ENCODE results near the gene CLIP3.
"Not testable (repeated sequence)": the region's sequence is repeated elsewhere in the genome, so short reads cannot be mapped to it uniquely, and the experiment has no call there.

The CLIP3 gene

DNA sequence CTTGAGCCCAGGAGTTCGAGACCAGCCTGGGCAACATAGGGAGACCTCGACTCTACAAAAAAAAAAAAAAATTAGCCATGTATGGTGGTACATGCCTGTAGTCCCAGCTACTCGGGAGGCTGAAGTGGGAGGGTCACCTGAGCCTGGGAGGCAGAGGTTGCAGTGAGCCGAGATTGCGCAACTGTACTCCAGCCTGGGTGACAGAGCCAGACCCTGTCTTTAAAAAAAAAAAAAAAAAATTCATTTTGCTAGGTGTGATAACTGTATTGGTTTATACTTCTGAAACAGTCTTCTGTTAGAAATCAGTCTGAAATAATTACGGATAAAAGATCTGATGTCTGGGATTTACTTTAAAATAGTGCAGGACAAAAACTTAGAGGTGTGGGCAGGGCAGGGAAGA, 8.4 kb upstream of the CLIP3 start:
- H3K4me3 ChIP-seq (ENCODE audit: low read length); H3K27ac ChIP-seq (ENCODE audit: low read depth, low read length); H3K9ac ChIP-seq (ENCODE audit: low read length); H3K27me3 ChIP-seq (ENCODE audit: control insufficient read depth, insufficient read depth, low read length); H3K36me3 ChIP-seq (ENCODE audit: control insufficient read depth, insufficient read depth, low read length): not testable (repeated sequence)
- peaks cover 15% of the 10 kb centered on the region for H3K4me1 ChIP-seq (ENCODE audit: control insufficient read depth, insufficient read depth, low read length)

DNA sequence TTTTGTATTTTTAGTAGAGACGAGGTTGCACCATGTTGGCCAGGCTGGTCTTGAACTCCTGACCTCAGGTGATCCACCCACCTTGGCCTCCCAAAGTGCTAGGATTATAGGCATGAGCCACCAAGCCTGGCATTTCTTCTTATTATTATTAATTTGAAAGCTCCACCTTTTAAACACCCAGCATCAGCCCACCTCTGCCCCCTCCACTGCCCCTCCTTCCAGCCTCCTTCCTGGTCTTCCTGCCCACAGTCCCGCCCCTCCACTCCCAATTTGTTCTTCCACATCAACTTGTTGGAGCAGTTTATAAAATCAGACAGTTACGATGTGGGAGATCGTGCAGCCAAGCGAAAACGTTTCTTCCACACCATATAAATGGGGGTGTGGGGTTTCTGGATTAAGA, 7.8 kb upstream of the CLIP3 start:
- Histone ChIP-seq H3K27me3 (ENCODE audit: control insufficient read depth, insufficient read depth, low read length) (no peaks in the 10 kb centered on the region), H3K27ac (ENCODE audit: low read depth, low read length) (no peak overlapping the region), H3K36me3 (ENCODE audit: control insufficient read depth, insufficient read depth, low read length) (peaks cover 2% of the 10 kb centered on the region), H3K4me1 (ENCODE audit: control insufficient read depth, insufficient read depth, low read length) (peaks cover 15% of the 10 kb centered on the region), H3K4me3 (ENCODE audit: low read length) (no peak overlapping the region), H3K9ac (ENCODE audit: low read length) (no peak overlapping the region)

DNA sequence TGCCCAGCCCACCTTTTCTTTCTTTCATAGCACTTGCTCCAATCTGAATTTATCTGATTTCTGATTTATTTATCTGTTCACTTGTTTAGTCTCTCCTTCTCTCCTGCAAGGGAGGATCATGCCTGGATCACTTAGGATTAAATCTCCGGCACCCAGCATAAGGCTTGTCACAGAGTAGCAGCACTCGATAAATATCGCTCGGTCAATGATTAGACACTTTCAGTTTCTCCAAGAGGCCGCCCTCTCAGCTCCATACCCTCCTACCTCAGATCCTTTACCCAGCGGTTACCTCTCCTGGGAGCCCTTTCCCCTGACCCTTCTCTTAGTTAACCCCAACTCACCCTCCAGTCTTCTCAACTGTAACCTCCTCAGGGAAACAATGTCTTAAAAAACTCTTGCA, 1.4 kb downstream of the CLIP3 start:
- H3K4me1 ChIP-seq (ENCODE audit: control insufficient read depth, insufficient read depth, low read length), result peaks cover 2% of the 10 kb centered on the region
- H3K36me3 ChIP-seq (ENCODE audit: control insufficient read depth, insufficient read depth, low read length), result peaks cover 2% of the 10 kb centered on the region
- no peak overlapping the region for H3K4me3 ChIP-seq (ENCODE audit: low read length)
- H3K9ac ChIP-seq (ENCODE audit: low read length), result no peak overlapping the region
- no peak overlapping the region for H3K27ac ChIP-seq (ENCODE audit: low read depth, low read length)
- no peaks in the 10 kb centered on the region for H3K27me3 ChIP-seq (ENCODE audit: control insufficient read depth, insufficient read depth, low read length)

DNA sequence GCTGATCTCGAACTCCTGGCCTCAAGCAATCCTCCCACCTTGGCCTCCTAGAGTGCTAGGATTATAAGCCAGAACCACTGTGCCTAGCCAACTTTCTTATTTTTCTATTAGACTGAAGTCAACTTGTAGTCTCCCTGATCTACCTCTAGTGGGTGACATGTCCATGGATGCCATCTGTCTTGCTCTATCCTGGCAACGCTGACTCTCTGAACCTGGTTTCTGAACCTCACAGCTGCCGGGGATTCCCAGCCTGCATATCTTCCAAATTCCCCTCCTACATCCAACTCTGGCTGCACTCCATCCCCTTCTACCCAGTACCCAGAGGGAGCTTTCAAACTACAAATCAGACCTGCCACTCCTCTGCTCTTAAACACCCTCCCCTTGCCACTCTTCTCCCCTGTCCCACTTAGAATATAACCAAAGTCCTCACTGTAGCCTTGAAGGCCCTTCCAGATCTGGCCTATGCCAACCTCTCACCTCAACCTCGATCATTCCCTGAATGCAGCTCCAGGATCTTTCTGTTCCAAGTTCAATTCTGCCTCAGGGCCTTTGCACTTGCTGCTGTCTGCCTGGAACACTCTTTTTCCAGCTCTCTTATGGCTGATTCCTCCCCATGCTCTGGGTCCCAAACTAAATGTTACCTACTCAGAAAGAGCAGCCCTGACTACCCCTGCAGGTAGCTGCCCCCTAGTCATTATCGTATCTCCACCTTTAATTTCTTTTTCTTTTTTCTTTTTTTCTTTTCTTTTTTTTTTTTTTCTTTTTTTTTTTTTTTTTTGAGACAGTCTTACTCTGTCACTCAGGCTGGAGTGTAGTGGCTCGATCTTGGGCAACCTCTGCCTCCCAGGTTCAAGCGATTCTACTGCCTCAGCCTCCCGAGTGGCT, 2.2 kb downstream of the CLIP3 start:
- no peak overlapping the region for H3K9ac ChIP-seq (ENCODE audit: low read length)

DNA sequence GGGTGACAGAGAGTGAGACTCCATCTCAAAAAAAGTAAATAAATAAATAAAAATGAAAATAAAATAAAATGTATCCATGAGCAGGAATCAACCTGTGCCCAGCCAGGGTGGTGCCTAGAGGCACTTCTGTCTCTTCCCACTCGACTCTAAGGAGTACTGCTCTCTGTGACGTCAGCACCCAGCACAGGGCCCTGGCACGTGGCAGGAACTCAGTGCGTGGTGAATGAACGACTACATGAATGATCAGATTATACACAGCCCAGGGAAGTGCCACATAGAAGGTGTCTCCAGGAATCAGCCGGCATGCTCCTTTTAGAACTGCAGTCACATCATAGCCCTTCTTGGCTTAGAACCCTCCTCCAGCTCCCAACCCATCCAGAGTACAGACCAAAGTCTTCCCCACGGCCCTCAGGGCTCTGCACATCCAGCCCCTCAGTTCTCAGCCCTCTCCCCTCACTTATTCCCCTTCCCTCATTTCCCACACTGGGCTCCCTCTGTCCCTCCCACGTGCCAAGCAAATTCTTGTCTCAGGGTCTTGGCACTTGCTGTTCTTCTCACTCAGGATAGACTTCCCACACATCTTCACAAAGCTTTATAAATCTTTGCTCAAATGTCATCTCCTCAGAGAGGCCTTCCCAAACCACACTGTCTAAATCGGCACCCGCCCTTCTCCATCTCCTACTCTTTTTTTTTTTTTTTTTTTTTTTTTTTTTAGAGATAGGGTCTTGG, 4.2 kb downstream of the CLIP3 start:
- Histone ChIP-seq H3K4me3 (ENCODE audit: low read length) (no peak overlapping the region), H3K9ac (ENCODE audit: low read length) (no peak overlapping the region), H3K36me3 (ENCODE audit: control insufficient read depth, insufficient read depth, low read length) (peaks cover 8% of the 10 kb centered on the region), H3K4me1 (ENCODE audit: control insufficient read depth, insufficient read depth, low read length) (peaks cover 2% of the 10 kb centered on the region), H3K27me3 (ENCODE audit: control insufficient read depth, insufficient read depth, low read length) (no peaks in the 10 kb centered on the region), H3K27ac (ENCODE audit: low read depth, low read length) (no peak overlapping the region)

More for the DNA sequence above, 2.2 kb downstream of the CLIP3 start:
- Histone ChIP-seq H3K4me1 (ENCODE audit: control insufficient read depth, insufficient read depth, low read length) (peaks cover 2% of the 10 kb centered on the region), H3K36me3 (ENCODE audit: control insufficient read depth, insufficient read depth, low read length) (peaks cover 8% of the 10 kb centered on the region), H3K4me3 (ENCODE audit: low read length) (no peak overlapping the region), H3K27me3 (ENCODE audit: control insufficient read depth, insufficient read depth, low read length) (no peaks in the 10 kb centered on the region), H3K27ac (ENCODE audit: low read depth, low read length) (no peak overlapping the region)

DNA sequence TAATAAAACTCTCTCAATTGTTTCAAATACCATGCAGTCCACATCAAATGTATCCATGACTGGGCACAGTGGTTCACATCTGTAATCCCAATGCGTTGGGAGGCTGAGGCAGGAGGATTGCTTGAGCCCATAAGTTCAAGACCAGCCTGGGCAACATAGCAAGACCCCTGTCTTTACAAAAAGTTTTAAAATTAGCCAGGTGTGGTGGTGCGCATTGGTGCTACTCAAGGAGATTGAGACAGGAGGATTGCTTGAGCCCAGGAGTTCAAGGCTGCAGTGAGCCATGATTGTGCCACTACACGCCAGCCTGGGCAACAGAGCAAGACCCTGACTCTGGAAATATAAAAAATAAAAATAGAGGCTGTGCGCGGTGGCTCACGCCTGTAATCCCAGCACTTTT, 5.0 kb downstream of the CLIP3 start:
- Histone ChIP-seq H3K27me3 (ENCODE audit: control insufficient read depth, insufficient read depth, low read length) (no peaks in the 10 kb centered on the region), H3K4me3 (ENCODE audit: low read length) (no peak overlapping the region), H3K9ac (ENCODE audit: low read length) (no peak overlapping the region), H3K27ac (ENCODE audit: low read depth, low read length) (no peak overlapping the region), H3K4me1 (ENCODE audit: control insufficient read depth, insufficient read depth, low read length) (peaks cover 2% of the 10 kb centered on the region), H3K36me3 (ENCODE audit: control insufficient read depth, insufficient read depth, low read length) (peaks cover 8% of the 10 kb centered on the region)

DNA sequence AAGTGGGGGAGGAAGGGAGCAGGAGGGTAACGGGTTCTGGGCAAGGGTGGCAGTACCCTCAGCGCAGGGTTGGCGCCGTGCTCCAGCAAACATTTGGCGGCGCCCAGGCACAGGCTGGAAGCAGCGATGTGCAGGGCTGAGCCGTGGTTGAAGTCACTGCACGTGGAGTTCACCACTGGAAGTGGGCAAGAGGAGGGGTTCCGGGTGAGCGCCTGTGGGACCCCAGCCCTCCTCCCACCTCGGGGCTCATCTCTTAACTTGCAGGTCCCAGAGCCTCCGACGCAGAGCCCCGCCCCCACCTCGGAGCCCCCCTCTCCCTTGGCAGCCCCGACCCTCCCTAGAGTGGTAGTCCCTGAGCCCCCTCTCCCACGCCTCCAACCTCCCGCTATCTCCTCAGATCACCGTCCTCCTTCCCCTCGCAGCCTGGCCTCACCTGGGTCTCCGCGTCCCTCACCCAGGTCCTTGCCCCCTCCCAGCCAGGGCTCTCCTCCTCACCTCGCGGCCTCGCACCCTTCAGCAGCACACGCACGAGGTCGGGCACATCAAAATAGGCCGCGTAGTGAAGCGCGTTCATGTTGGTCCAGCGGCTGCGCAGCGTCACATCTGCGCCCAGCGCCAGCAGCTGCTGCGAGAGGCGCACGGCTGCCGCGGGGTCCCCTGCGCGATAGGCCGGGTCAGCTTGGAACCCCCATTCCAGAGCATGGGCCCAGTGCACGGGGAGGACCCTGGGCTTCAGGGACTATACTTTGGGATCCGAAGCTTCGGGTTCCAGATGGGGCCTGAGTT, 6.4 kb downstream of the CLIP3 start:
- no peaks in the 10 kb centered on the region for H3K27me3 ChIP-seq (ENCODE audit: control insufficient read depth, insufficient read depth, low read length)
- H3K4me3 ChIP-seq (ENCODE audit: low read length), result no peak overlapping the region
- no peaks in the 10 kb centered on the region for H3K4me1 ChIP-seq (ENCODE audit: control insufficient read depth, insufficient read depth, low read length)
- no peak overlapping the region for H3K27ac ChIP-seq (ENCODE audit: low read depth, low read length)
- no peak overlapping the region for H3K9ac ChIP-seq (ENCODE audit: low read length)
- H3K36me3 ChIP-seq (ENCODE audit: control insufficient read depth, insufficient read depth, low read length), result peaks cover 8% of the 10 kb centered on the region

DNA sequence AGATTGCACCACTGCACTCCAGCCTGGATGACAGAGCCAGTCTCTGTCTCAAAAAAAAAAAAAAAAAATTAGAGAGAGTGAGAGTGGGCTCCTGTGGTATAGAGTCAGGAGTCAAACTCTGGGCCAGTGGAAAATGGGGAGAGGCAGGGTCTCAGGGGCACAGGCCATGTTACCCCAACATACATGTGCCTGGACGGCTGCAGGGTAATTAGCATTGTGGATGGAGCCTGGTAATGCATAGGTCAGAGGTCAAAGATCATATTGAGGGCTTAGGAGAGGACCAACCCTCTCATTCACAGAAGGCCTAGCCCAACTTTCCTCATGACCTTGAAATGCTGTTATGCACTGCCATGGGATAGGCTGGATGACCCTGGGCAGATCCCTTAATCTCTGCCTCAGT, 7.1 kb downstream of the CLIP3 start:
- H3K36me3 ChIP-seq (ENCODE audit: control insufficient read depth, insufficient read depth, low read length), result peaks cover 8% of the 10 kb centered on the region
- no peaks in the 10 kb centered on the region for H3K27me3 ChIP-seq (ENCODE audit: control insufficient read depth, insufficient read depth, low read length)
- H3K9ac ChIP-seq (ENCODE audit: low read length), result no peak overlapping the region
- H3K4me1 ChIP-seq (ENCODE audit: control insufficient read depth, insufficient read depth, low read length), result no peaks in the 10 kb centered on the region
- H3K4me3 ChIP-seq (ENCODE audit: low read length), result no peak overlapping the region
- H3K27ac ChIP-seq (ENCODE audit: low read depth, low read length), result no peak overlapping the region

DNA sequence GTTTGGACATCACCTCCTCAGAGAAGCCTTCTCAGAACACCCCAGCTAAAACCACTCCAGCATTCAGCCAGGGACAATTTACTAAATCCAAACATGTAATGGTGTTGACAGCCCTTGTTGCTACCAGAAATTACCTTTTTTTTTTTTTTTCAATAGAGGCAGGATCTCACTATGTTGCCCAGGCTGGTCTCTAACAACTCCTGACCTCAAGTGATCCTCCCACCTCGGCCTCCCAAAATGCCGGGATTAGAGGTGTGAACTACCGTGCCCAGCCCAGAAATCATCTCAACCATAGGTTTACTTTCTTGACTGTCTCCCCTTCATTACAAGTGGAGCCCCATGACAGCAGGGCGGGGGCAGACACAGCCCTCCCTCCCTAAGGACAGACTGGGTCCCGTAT, 9.2 kb downstream of the CLIP3 start:
- Histone ChIP-seq H3K27ac (ENCODE audit: low read depth, low read length) (no peak overlapping the region), H3K36me3 (ENCODE audit: control insufficient read depth, insufficient read depth, low read length) (peaks cover 8% of the 10 kb centered on the region), H3K27me3 (ENCODE audit: control insufficient read depth, insufficient read depth, low read length) (no peaks in the 10 kb centered on the region), H3K4me1 (ENCODE audit: control insufficient read depth, insufficient read depth, low read length) (no peaks in the 10 kb centered on the region), H3K9ac (ENCODE audit: low read length) (no peak overlapping the region), H3K4me3 (ENCODE audit: low read length) (no peak overlapping the region)

DNA sequence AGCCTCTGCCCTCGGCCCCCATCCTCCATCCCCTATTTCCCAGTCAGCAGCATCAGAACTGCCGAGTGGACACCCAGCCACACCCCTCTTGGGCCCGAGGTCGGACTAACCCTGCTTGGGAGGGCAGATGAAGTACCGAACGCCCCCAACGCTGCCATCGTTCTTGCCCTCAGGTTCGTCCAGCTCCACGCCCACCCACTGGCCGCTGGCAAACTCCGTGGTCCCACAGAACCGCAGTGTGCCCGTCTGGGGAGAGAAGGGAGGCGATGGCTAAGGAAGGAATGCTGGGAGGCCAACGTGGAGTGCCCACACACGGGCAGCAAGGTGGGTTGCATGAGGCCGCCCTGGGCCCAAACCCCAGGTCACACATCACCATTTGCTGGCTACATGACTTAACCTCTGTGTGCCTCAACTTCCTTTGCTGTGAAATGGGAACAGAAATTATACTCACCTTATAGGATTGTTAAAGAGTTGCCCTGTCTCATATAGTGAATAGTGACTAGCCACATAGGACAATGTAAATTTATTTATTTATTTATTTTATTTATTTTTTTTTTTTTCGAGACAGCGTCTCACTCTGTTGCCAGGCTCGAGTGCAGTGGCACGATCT, 13.5 kb downstream of the CLIP3 start:
- Histone ChIP-seq H3K36me3 (ENCODE audit: control insufficient read depth, insufficient read depth, low read length) (peaks cover 6% of the 10 kb centered on the region), H3K27me3 (ENCODE audit: control insufficient read depth, insufficient read depth, low read length) (no peaks in the 10 kb centered on the region), H3K9ac (ENCODE audit: low read length) (no peak overlapping the region), H3K4me1 (ENCODE audit: control insufficient read depth, insufficient read depth, low read length) (peaks cover 3% of the 10 kb centered on the region), H3K4me3 (ENCODE audit: low read length) (no peak overlapping the region), H3K27ac (ENCODE audit: low read depth, low read length) (no peak overlapping the region)

DNA sequence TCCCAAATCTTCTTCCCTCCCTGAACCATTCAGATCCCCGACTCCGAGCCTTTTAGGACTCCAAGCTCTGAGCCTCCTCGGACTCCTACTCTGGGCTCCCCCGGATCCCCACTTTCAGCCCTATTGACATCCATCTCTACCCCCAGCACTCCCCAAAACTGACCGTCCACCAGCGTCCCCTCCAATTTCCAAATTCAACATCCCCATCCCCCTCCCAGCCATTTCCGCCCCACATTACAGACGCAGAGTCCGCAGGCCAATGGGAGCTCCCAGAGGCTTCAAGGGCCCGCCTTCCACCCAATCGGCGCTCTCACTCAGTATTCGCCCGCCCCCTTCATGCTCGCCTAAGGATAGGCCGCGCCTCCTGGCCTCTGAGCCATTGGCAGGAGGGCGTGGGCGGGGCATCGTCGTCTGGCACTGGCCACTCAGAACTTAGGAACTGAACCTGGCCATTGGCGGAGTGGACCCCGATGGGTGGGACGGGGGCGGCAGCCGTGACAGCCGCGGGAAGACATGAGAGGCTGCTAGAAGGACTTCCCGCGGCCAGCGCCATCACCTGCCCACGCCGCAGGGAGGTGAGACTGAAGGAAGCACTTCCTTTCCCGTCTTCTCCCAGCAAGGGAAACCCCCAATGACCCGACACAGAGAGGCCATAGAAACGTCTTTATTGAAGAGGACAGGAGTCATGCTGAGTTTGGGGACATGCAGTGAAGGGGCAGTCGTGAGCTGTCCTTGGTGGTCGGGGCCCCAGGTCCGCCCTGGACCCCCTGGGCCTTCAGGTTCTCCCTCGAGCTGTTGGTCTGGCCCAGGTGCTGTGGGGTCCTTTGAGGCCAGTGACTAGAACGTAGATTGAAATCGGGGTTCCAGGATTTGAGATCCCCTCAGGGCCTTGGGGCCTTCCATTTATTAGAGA, 18.4 kb downstream of the CLIP3 start, which contains the start of gene ALKBH6:
TSS of gene ALKBH6 (minus strand) at position 202 of the 913 bp plus-strand sequence. CDS start 816 bp downstream, outside the sequence.
- Histone ChIP-seq H3K9ac (ENCODE audit: low read length) (peak within 1 kb of the TSS; percentile 39), H3K4me3 (ENCODE audit: low read length) (peak within 1 kb of the TSS; percentile 74), H3K27ac (ENCODE audit: low read depth, low read length) (peak within 1 kb of the TSS; percentile 51), H3K4me1 (ENCODE audit: control insufficient read depth, insufficient read depth, low read length) (peaks cover 9% of the 10 kb centered on the region), H3K27me3 (ENCODE audit: control insufficient read depth, insufficient read depth, low read length) (no peaks in the 10 kb centered on the region), H3K36me3 (ENCODE audit: control insufficient read depth, insufficient read depth, low read length) (peaks cover 6% of the 10 kb centered on the region)
